ENCODE data around the gene ADAMTS12. TPM values are rescaled to one million over a fixed set of nuclear protein-coding genes. Genes with fewer than 3 reads are reported as not detected.

ADAMTS12 gene
- total and polyA plus RNA-seq, 4 donors: 0.49 to 6.4 (median 2.3) TPM

- Histone ChIP-seq H3K4me1 (ENCODE audit: control insufficient read depth in 4 of 4, insufficient read depth in 4 of 4, low read length in 3 of 4) (no peaks in the 10 kb centered on the region), H3K9me3 (ENCODE audit: control insufficient read depth in 4 of 4, low read length in 3 of 4) (no peaks in the 10 kb centered on the region), H3K4me3 (ENCODE audit: low read depth in 1 of 3, low read length in 3 of 3) (no peak overlapping the region), H3K36me3 (ENCODE audit: control insufficient read depth in 4 of 4, insufficient read depth in 3 of 4, low read depth in 1 of 4, low read length in 3 of 4) (no peaks in the 10 kb centered on the region), H3K9ac (ENCODE audit: low read depth in 1 of 2, low read length in 2 of 2) (no peak overlapping the region), H3K27me3 (ENCODE audit: control insufficient read depth in 4 of 4, insufficient read depth in 4 of 4, low read length in 3 of 4) (peaks cover 0 to 6% (median 0%) of the 10 kb centered on the region in 4 donors), H3K27ac (ENCODE audit: low read depth in 1 of 2, low read length in 2 of 2) (no peak overlapping the region)
- WGBS: 74% methylated on average over 7 of the region's 7 CpGs
- DNase-seq (ENCODE audit: low spot score): no peak
- TF ChIP-seq REST (IDR thresholded peaks at IDR 0.05) (no peak), GABPA (IDR thresholded peaks at IDR 0.05 in 1 of 2, conservative IDR thresholded peaks at IDR 0.05 in 1 of 2) (no peak), JUND (IDR thresholded peaks at IDR 0.05) (no peak), CTCF (IDR thresholded peaks at IDR 0.05; ENCODE audit: low read depth, low read length, missing input control) (no peak), HNF4G (IDR thresholded peaks at IDR 0.05) (no peak)
These were observed 59.2 kb downstream of the ADAMTS12 start for GRCh38 chr5:33832404-33833236.

- DNase-seq (ENCODE audit: low spot score): no peak
- Histone ChIP-seq H3K27me3 (ENCODE audit: control insufficient read depth in 4 of 4, insufficient read depth in 4 of 4, low read length in 3 of 4) (peaks cover 0 to 6% (median 0%) of the 10 kb centered on the region in 4 donors), H3K27ac (ENCODE audit: low read depth in 1 of 2, low read length in 2 of 2) (no peak overlapping the region), H3K36me3 (ENCODE audit: control insufficient read depth in 4 of 4, insufficient read depth in 3 of 4, low read depth in 1 of 4, low read length in 3 of 4) (no peaks in the 10 kb centered on the region), H3K9ac (ENCODE audit: low read depth in 1 of 2, low read length in 2 of 2) (no peak overlapping the region), H3K4me1 (ENCODE audit: control insufficient read depth in 4 of 4, insufficient read depth in 4 of 4, low read length in 3 of 4) (no peaks in the 10 kb centered on the region), H3K4me3 (ENCODE audit: low read depth in 1 of 3, low read length in 3 of 3) (no peak overlapping the region), H3K9me3 (ENCODE audit: control insufficient read depth in 4 of 4, low read length in 3 of 4) (no peaks in the 10 kb centered on the region)
- WGBS: 91% methylated on average over 1 of the region's 1 CpG
- no peak for TF ChIP-seq REST (IDR thresholded peaks at IDR 0.05)
- no peak for TF ChIP-seq EGR1 (IDR thresholded peaks at IDR 0.05; ENCODE audit: low read depth in 2 of 2)
- TF ChIP-seq YY1 (IDR thresholded peaks at IDR 0.05): no peak
- no peak for TF ChIP-seq MAX (IDR thresholded peaks at IDR 0.05)
- TF ChIP-seq TAF1 (conservative IDR thresholded peaks at IDR 0.05): no peak
- no peak for TF ChIP-seq RXRA (IDR thresholded peaks at IDR 0.05)
- TF ChIP-seq FOXA2 (IDR thresholded peaks at IDR 0.05): no peak
- no peak for TF ChIP-seq HNF4G (IDR thresholded peaks at IDR 0.05)
- no peak for TF ChIP-seq FOXA1 (IDR thresholded peaks at IDR 0.05)
- no peak for TF ChIP-seq GABPA (IDR thresholded peaks at IDR 0.05 in 1 of 2, conservative IDR thresholded peaks at IDR 0.05 in 1 of 2)
- no peak for TF ChIP-seq CTCF (IDR thresholded peaks at IDR 0.05; ENCODE audit: low read depth, low read length, missing input control)
- TF ChIP-seq RAD21 (IDR thresholded peaks at IDR 0.05): no peak
- TF ChIP-seq JUND (IDR thresholded peaks at IDR 0.05): no peak
- no peak for TF ChIP-seq SP1 (IDR thresholded peaks at IDR 0.05)
- TF ChIP-seq HNF4A (conservative IDR thresholded peaks at IDR 0.05): no peak
- TF ChIP-seq ZBTB33 (IDR thresholded peaks at IDR 0.05): no peak
- TF ChIP-seq NR2F2 (IDR thresholded peaks at IDR 0.05): no peak
These were observed 60.7 kb downstream of the ADAMTS12 start for GRCh38 chr5:33831041-33831440.

Data from liver (tissue), 9 donors.